GDM1 (cell line): ENCODE data around the gene HSBP1.

Source experiments
- DNase-seq: peaks from one replicate; lab custom pipeline; 2025; lab: John Stamatoyannopoulos, UW

The HSBP1 gene

DNA sequence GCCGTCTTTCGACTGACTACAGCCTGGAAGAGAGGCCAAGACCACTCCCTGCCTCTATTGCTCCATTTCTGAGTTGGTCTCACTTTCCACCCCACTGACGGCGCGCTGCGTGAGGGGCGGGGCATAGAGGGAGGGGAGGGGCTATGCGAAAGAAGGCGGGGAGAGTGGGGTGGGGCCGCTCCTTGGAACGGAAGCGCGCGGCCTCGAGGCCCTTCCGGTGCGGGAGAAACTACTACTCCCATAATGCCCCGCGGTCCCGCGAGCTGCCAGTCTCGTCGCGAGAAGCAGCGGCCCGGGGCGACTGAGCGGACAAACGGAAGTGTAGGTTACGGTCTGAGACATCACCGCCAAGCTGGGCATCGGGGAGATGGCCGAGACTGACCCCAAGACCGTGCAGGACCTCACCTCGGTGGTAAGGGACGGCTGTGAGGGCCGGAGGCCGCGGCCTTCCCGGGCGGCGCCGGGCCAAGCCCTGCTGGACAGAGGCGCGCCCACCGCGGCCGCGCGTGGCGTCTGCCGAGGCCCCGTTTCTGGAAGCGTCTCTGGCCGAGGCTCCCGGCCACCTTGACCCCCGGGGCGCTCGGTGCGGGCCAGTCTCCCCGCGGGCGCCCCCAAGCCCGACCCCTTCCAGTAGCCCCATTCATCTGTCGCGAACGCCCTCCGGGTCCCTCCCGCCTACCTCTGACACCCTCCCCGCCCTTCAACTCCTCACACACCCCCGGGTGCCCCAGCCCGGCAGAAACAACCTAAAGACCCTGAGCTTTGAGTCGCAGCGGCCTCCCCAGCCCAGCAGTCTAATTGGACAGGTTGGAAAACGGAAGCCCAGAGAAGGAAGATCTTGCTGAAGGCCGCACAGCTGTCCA, at the start of gene HSBP1:
Gene HSBP1 (plus strand): TSS at position 269 of the 863 bp plus-strand sequence. CDS start 99 bp downstream, at position 368.
- peak; percentile 50 for DNase-seq

DNA sequence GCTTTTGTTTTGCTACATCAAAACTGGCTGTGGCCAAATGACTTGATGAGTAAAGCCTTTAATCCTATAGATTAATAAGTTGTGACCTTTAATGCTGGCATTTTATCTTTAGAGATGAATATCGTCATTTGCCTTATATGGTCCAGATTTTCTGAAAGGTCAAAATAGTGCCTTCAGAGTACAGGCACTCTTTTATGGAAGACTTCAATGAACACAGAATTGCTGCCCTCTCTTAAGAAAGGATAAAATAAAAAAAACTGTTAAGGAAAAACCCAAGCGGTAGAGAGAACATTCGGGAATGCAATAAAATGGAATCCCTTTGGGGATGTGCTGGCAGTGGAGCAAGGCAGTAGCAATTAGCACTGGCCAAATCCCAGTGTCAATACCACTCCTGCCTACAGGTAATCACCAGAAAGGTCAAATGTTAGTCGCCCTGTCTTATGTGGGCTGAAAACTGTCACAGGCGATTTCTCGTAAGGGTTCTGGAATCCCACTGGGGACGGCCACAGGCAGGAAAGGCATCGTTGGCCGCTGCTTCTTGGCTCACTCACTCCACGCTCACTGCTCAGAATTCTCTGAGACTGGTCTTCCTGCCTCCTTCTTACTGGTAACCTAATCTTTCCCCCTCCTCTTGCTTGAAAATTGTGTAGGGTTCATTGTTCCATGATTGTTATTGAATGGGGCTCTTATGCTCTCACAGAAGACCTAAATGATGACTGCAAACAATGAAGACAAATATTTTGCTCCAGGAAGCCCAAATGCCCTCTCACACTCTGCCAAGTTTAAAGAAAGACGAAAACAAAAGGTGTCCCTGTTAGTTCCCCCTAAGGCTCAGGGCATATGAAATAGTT, 45.4 kb upstream of the HSBP1 start:
- no peak for DNase-seq

GRCh38 chr16:83762992-83763358, 44.8 kb upstream of the HSBP1 start:
- no peak for DNase-seq

- DNase-seq, result no peak
Measured at GRCh38 chr16:83768986-83769385, 38.8 kb upstream of the HSBP1 start.

DNA sequence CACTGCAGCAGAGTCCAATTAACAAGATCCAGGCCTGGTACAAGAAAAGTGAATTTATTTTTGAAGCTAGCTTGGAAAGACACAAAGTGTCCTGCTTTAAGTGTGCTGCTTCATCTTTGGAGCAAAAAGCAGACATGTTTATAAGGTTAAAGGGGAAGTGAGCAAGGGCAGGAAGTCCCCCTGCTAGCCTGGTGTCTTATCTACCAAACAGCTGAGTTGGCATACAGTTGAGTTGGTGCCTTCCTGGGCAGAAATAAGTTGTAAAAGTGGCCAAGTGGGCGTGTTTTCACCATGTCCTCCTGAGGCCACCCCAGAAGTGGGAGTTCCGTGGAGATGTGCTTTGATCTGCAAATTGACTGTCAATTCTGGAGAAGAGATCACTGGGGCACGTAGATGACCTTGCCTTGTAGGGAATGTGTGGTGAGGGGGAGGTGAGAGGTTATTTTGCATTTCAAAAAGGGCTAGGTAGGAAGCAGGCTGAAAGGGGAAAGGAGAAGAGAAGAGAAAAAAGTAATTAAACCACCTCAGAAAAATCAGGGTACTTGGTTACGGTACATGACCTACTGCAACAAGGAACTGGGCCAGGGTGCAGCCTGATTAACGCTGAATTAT, 38.3 kb upstream of the HSBP1 start:
- no peak for DNase-seq

GRCh38 chr16:83771306-83771942, 36.4 kb upstream of the HSBP1 start:
- no peak for DNase-seq

- DNase-seq, result no peak
Measured at GRCh38 chr16:83772806-83773205, 35.0 kb upstream of the HSBP1 start.

- DNase-seq, result no peak
Measured at GRCh38 chr16:83774066-83774465, 33.7 kb upstream of the HSBP1 start.

DNA sequence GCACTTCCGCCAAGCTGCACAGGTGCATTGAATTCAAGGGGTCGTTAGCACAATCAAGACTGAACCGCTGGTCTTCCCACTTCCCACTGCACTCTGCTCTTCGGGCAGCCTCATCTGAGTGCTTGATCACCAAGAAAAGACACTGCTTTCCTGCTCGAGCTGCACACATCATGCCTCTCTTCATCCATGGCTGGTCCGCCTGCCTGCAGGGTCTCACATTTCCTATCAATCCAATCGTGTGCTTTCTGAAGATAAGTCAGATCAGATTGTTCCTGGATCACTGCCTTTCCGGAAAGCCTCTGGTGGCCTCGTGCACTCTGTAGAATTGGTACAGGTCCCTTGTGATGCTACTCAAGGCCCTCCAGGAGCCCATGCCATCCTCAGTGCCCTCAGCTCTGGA, 30.8 kb upstream of the HSBP1 start:
- no peak for DNase-seq

DNA sequence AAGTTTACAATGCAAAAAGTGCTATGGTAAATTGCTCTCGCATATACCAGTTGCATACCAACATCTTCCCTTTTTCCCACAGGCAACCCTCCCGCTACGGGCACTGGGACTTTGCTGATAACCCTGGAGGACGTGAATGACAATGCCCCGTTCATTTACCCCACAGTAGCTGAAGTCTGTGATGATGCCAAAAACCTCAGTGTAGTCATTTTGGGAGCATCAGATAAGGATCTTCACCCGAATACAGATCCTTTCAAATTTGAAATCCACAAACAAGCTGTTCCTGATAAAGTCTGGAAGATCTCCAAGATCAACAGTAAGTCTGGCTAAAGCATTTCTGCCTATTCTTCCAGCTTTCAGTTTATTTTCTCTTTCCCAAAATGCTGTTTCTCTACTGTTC, 27.9 kb upstream of the HSBP1 start:
- no peak for DNase-seq

- no peak for DNase-seq
Measured at GRCh38 chr16:83785455-83785854, 22.3 kb upstream of the HSBP1 start.

DNA sequence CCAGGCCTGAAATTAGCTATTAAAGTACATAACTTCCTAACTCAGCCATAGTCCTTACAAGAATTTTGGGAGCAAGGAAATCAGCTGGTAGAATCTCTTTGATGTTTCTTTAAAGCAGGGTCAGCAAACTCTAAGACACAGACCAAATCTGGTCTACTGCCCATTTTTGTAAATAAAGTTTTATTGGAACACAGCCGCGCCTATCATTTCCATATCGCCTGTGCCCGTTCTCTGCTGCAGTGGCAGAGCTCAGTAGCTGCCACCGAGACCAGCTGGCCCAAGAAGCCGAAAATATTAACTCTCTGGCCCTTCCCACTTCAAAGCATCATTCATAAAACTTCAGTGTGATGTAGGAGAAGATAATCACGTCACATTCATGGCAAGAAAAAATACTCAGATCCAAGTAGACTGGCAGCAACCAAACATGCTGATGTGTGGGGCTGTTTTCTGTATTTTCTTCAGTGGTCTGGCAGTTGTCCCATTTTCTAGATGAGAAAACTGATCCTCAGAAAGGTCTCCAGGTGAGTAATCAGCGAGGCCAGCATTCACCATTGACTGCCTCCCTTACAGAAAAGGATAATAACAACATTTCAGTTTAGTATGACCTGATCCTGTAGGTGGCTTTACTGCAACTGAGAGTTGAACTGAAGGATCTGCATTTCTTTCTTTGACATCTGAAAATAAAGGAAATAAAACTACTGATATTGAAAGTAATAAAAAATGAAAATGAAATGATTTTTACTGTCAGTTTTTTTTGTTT, 18.0 kb upstream of the HSBP1 start:
- DNase-seq, result no peak

DNA sequence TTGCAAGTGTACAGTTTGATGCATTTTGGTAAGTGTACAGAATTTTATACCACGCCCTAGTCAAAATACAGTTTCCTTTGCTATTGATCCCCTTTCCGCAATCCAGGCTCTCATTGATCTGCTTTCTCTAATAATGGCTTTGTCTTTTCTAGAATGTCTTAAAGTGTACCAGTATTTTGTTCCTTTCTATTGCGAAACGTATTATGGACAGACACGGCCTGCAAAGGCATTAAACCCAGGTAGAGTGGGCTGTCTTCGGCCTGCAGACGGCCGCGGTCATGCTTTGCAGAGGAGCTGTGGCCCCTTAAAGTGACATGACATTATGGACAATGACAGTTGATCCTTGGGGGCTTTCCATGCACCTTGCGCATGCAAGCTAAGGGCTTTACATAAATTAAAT, 15.9 kb upstream of the HSBP1 start:
- DNase-seq, result no peak

GRCh38 chr16:83792391-83792790, 15.4 kb upstream of the HSBP1 start:
- DNase-seq, result no peak

DNA sequence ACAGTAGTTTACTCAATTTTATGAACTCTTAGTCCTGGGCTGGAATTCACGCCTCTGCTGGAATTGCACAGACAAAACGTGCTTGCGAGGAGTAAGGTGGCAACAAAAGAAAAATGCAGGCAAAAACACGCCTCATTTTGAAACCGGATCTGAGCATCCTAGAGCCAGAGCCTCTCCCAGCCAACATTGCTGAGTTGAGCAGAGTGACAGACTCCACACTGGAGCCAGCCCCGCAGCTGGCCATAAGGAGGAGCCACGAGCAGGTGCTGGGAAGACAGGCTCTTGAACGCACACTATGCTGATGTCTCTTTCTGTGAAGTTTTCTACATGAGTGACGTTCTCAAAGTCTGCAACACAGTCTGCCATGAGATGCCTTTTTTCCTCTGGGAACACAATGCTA, 14.6 kb upstream of the HSBP1 start:
- no peak for DNase-seq

GRCh38 chr16:83794860-83795554, 12.8 kb upstream of the HSBP1 start:
- no peak for DNase-seq

DNA sequence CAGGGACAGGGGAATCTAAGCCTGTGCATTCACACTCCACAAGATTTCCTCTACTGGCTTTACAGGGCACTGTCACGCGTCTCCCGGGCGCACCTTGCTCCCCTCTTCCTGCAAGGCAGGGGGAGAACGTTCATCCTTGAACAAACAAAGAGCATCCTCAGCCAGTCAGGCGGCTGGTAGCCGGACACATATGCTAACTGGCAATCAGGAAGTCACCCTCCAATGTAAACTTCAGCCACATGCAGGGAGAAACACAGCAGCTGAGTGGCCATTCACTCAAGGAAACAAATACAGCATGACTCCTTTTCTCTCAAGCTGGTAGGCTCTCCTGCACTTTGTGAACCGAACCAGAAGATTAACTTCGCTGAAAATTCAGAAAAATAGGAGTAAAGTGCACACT, 10.8 kb upstream of the HSBP1 start:
- no peak for DNase-seq

- DNase-seq, result no peak
Measured at GRCh38 chr16:83799336-83799735, 8.4 kb upstream of the HSBP1 start.

- DNase-seq, result no peak
Measured at GRCh38 chr16:83802135-83802534, 5.6 kb upstream of the HSBP1 start.

- DNase-seq, result no peak
Measured at GRCh38 chr16:83802554-83803205, 5.1 kb upstream of the HSBP1 start.
